Measurements from ENCODE around the gene CD300H.

Gene CD300H

GRCh38 chr17:74603037-74603635 is 35.8 kb upstream of the CD300H start:
- H3K4me3 ChIP-seq (ENCODE audit: low read depth, low read length) = no peak overlapping the region
- no peaks in the 10 kb centered on the region for H3K9me3 ChIP-seq (ENCODE audit: control insufficient read depth, insufficient read depth, low read depth, low read length)
- H3K27ac ChIP-seq (ENCODE audit: low read depth, low read length) = no peak overlapping the region
- no peak overlapping the region for H3K9ac ChIP-seq (ENCODE audit: low read length)
- peaks cover 22% of the 10 kb centered on the region; the same call in 1 of the 2 replicates for H3K27me3 ChIP-seq (ENCODE audit: control insufficient read depth, insufficient read depth, low read length)
- H3K4me1 ChIP-seq (ENCODE audit: control insufficient read depth, insufficient read depth, low read length) = no peaks in the 10 kb centered on the region
- no peaks in the 10 kb centered on the region for H3K36me3 ChIP-seq (ENCODE audit: control insufficient read depth, insufficient read depth, low read length)

GRCh38 chr17:74601944-74602572 is 34.7 kb upstream of the CD300H start:
- H3K4me1 ChIP-seq (ENCODE audit: control insufficient read depth, insufficient read depth, low read length) = no peaks in the 10 kb centered on the region
- no peak overlapping the region for H3K9ac ChIP-seq (ENCODE audit: low read length)
- H3K9me3 ChIP-seq (ENCODE audit: control insufficient read depth, insufficient read depth, low read depth, low read length) = no peaks in the 10 kb centered on the region
- no peaks in the 10 kb centered on the region for H3K36me3 ChIP-seq (ENCODE audit: control insufficient read depth, insufficient read depth, low read length)
- no peak overlapping the region for H3K4me3 ChIP-seq (ENCODE audit: low read depth, low read length)
- H3K27me3 ChIP-seq (ENCODE audit: control insufficient read depth, insufficient read depth, low read length) = peaks cover 17% of the 10 kb centered on the region; the same call in 1 of the 2 replicates
- H3K27ac ChIP-seq (ENCODE audit: low read depth, low read length) = no peak overlapping the region

- Histone ChIP-seq H3K27ac (ENCODE audit: low read depth, low read length) (no peak overlapping the region), H3K4me1 (ENCODE audit: control insufficient read depth, insufficient read depth, low read length) (no peaks in the 10 kb centered on the region), H3K9me3 (ENCODE audit: control insufficient read depth, insufficient read depth, low read depth, low read length) (no peaks in the 10 kb centered on the region), H3K4me3 (ENCODE audit: low read depth, low read length) (no peak overlapping the region), H3K36me3 (ENCODE audit: control insufficient read depth, insufficient read depth, low read length) (no peaks in the 10 kb centered on the region), H3K9ac (ENCODE audit: low read length) (no peak overlapping the region), H3K27me3 (ENCODE audit: control insufficient read depth, insufficient read depth, low read length) (peaks cover 31% of the 10 kb centered on the region; the same call in 1 of the 2 replicates)
These were observed 32.2 kb upstream of the CD300H start for GRCh38 chr17:74599448-74599939.

GRCh38 chr17:74599023-74599399 is 31.7 kb upstream of the CD300H start:
- H3K36me3 ChIP-seq (ENCODE audit: control insufficient read depth, insufficient read depth, low read length) = no peaks in the 10 kb centered on the region
- H3K9me3 ChIP-seq (ENCODE audit: control insufficient read depth, insufficient read depth, low read depth, low read length) = no peaks in the 10 kb centered on the region
- no peak overlapping the region for H3K9ac ChIP-seq (ENCODE audit: low read length)
- H3K27me3 ChIP-seq (ENCODE audit: control insufficient read depth, insufficient read depth, low read length) = peaks cover 31% of the 10 kb centered on the region; the same call in 1 of the 2 replicates
- H3K4me3 ChIP-seq (ENCODE audit: low read depth, low read length) = no peak overlapping the region
- no peaks in the 10 kb centered on the region for H3K4me1 ChIP-seq (ENCODE audit: control insufficient read depth, insufficient read depth, low read length)
- H3K27ac ChIP-seq (ENCODE audit: low read depth, low read length) = no peak overlapping the region

- Histone ChIP-seq H3K4me3 (ENCODE audit: low read depth, low read length) (no peak overlapping the region), H3K9ac (ENCODE audit: low read length) (no peak overlapping the region), H3K27me3 (ENCODE audit: control insufficient read depth, insufficient read depth, low read length) (peaks cover 28% of the 10 kb centered on the region; the same call in 1 of the 2 replicates), H3K27ac (ENCODE audit: low read depth, low read length) (no peak overlapping the region), H3K9me3 (ENCODE audit: control insufficient read depth, insufficient read depth, low read depth, low read length) (no peaks in the 10 kb centered on the region), H3K4me1 (ENCODE audit: control insufficient read depth, insufficient read depth, low read length) (no peaks in the 10 kb centered on the region), H3K36me3 (ENCODE audit: control insufficient read depth, insufficient read depth, low read length) (no peaks in the 10 kb centered on the region)
These were observed 31.2 kb upstream of the CD300H start for GRCh38 chr17:74598346-74599022.

- Histone ChIP-seq H3K36me3 (ENCODE audit: control insufficient read depth, insufficient read depth, low read length) (no peaks in the 10 kb centered on the region), H3K27me3 (ENCODE audit: control insufficient read depth, insufficient read depth, low read length) (peaks cover 31% of the 10 kb centered on the region; the same call in 1 of the 2 replicates), H3K4me3 (ENCODE audit: low read depth, low read length) (no peak overlapping the region), H3K4me1 (ENCODE audit: control insufficient read depth, insufficient read depth, low read length) (no peaks in the 10 kb centered on the region), H3K27ac (ENCODE audit: low read depth, low read length) (no peak overlapping the region), H3K9me3 (ENCODE audit: control insufficient read depth, insufficient read depth, low read depth, low read length) (no peaks in the 10 kb centered on the region), H3K9ac (ENCODE audit: low read length) (no peak overlapping the region)
These were observed 29.9 kb upstream of the CD300H start for GRCh38 chr17:74597069-74597790.

- Histone ChIP-seq H3K4me1 (ENCODE audit: control insufficient read depth, insufficient read depth, low read length) (no peaks in the 10 kb centered on the region), H3K36me3 (ENCODE audit: control insufficient read depth, insufficient read depth, low read length) (no peaks in the 10 kb centered on the region), H3K9ac (ENCODE audit: low read length) (no peak overlapping the region), H3K27ac (ENCODE audit: low read depth, low read length) (no peak overlapping the region), H3K27me3 (ENCODE audit: control insufficient read depth, insufficient read depth, low read length) (peaks cover 28% of the 10 kb centered on the region), H3K4me3 (ENCODE audit: low read depth, low read length) (no peak overlapping the region), H3K9me3 (ENCODE audit: control insufficient read depth, insufficient read depth, low read depth, low read length) (no peaks in the 10 kb centered on the region)
These were observed 27.9 kb upstream of the CD300H start for GRCh38 chr17:74595037-74595750.

- no peaks in the 10 kb centered on the region for H3K4me1 ChIP-seq (ENCODE audit: control insufficient read depth, insufficient read depth, low read length)
- no peaks in the 10 kb centered on the region for H3K36me3 ChIP-seq (ENCODE audit: control insufficient read depth, insufficient read depth, low read length)
- H3K9me3 ChIP-seq (ENCODE audit: control insufficient read depth, insufficient read depth, low read depth, low read length) = no peaks in the 10 kb centered on the region
- no peak within 1 kb of the TSS for H3K9ac ChIP-seq (ENCODE audit: low read length)
- peaks cover 24% of the 10 kb centered on the region for H3K27me3 ChIP-seq (ENCODE audit: control insufficient read depth, insufficient read depth, low read length)
- H3K4me3 ChIP-seq (ENCODE audit: low read depth, low read length) = no peak within 1 kb of the TSS
- H3K27ac ChIP-seq (ENCODE audit: low read depth, low read length) = no peak within 1 kb of the TSS
These were observed 25.0 kb upstream of the CD300H start, which contains the start of gene CD300LD for GRCh38 chr17:74592087-74592990. TSS of gene CD300LD (minus strand) at chr17:74592283. CDS start at chr17:74592202, 81 bp downstream.

GRCh38 chr17:74591503-74591902 is 24.2 kb upstream of the CD300H start:
- Histone ChIP-seq H3K36me3 (ENCODE audit: control insufficient read depth, insufficient read depth, low read length) (no peaks in the 10 kb centered on the region), H3K9me3 (ENCODE audit: control insufficient read depth, insufficient read depth, low read depth, low read length) (no peaks in the 10 kb centered on the region), H3K4me3 (ENCODE audit: low read depth, low read length) (no peak overlapping the region), H3K27ac (ENCODE audit: low read depth, low read length) (no peak overlapping the region), H3K4me1 (ENCODE audit: control insufficient read depth, insufficient read depth, low read length) (no peaks in the 10 kb centered on the region), H3K27me3 (ENCODE audit: control insufficient read depth, insufficient read depth, low read length) (peaks cover 19% of the 10 kb centered on the region), H3K9ac (ENCODE audit: low read length) (no peak overlapping the region)

Measured in HUES6 (cell line).